Stimulated activated CD4-positive, alpha-beta T cell treated with anti-CD3 and anti-CD28 coated beads, Interleukin-1b, Interleukin-23, amount 100 ng/mL, for 48 hours (primary cell): ENCODE results near the gene THPO.

Experiments
- DNase-seq: peaks from one replicate; pipeline ENCODE4 v3.0.0-alpha.2; 2020

THPO gene

GRCh38 chr3:184384342-184384741 is 6.3 kb upstream of the THPO start:
- no peak for DNase-seq

GRCh38 chr3:184383033-184383740 is 5.2 kb upstream of the THPO start:
- DNase-seq: no peak

- DNase-seq: no peak
Measured at GRCh38 chr3:184382326-184383032, 4.5 kb upstream of the THPO start.

GRCh38 chr3:184381261-184382224 is 3.5 kb upstream of the THPO start:
- DNase-seq: no peak

DNA sequence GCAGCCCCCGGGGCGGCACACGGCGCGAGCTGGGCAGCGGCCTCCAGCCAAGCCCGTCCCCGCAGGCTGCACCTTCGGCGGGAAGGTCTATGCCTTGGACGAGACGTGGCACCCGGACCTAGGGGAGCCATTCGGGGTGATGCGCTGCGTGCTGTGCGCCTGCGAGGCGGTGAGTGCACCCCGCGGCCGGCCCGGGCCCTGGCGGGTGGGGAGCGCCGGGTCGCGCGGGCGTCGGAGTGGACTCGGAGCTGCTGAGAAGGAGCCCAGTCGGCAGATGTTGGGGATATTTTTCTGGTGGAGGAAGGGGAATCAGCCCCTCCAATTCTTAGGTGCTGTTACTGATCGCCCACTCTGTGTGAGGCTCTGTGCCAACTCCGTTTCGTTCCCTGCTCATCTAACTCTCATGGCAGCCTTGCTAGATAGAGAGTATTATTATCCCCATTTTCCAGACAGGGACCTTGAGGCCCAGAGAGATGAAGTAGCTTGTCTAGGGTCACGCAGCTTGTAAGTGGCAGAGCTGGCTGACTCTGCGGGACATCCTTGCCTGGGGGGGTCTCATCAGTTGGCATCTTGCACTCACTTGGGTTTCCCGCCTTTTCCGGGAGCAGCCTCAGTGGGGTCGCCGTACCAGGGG is 2.7 kb upstream of the THPO start:
- DNase-seq: no peak

GRCh38 chr3:184380185-184380626 is 2.2 kb upstream of the THPO start:
- DNase-seq: no peak

GRCh38 chr3:184379358-184380184 is 1.6 kb upstream of the THPO start, which contains the start of gene CHRD:
Gene CHRD (plus strand): TSS chr3:184380054. CDS start chr3:184380319, 265 bp downstream.
- no peak for DNase-seq

GRCh38 chr3:184378651-184379357 is 797 bp upstream of the THPO start:
- DNase-seq: no peak

DNA sequence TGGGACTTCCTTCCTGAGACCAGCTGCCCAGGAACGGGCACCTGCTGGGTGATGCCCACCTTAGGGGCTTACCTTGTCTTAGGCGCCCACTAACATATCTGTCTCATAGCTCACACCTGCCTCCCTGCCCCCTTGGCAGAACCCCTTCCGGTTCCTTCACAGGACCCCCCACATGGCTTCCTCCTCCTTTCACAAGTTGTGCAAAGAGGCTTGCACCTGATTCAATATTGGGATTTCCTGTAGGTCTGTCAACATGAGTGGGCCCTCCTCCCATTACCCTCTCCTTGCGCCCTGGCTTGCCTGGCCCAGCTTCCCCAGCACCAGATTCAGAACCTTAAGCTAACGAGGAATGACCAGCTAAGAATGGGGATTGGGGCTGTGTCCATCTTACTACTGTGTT is 633 bp downstream of the THPO start:
- DNase-seq: no peak

- DNase-seq: no peak
Measured at GRCh38 chr3:184375747-184376461, 2.1 kb downstream of the THPO start.

DNA sequence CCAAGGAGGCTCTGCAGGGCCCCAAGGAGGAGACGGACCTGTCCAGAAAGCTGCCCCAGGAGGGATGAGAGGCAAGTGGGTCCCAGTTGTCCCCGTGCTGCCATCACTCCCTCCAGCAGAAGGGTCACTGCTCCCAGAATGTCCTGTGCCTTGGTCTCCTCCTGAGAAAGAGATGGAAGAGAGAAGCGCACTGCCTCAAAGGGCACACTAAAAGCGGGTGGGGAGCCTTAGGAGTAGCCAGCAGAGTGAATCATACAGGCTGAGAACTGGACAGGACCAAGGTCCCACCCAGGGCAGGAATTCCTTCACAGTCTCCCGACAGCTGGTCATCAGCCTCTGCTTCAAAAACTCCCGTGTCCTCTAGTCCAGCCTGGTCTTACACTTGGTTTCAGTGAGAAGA is 4.6 kb downstream of the THPO start:
- DNase-seq: no peak

DNA sequence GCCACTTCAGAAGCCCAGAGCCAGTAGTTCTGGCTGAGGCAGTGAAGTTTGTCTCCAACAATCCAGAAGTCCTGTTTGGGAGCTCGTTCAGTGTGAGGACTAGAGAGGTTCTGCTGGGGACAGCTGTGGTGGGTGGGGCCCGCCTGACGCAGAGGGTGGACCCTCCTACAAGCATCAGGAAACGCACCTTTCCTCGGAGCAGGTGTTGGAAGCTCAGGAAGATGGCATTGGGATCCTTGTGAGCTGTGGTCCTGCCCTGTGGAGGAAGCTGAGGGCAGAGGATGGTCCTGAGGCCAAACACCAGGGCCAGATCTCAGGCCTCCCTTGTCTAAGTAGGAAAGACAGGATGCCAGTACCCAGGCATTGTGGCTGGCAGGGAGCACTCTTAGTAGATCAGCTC is 5.1 kb downstream of the THPO start:
- DNase-seq: no peak

DNA sequence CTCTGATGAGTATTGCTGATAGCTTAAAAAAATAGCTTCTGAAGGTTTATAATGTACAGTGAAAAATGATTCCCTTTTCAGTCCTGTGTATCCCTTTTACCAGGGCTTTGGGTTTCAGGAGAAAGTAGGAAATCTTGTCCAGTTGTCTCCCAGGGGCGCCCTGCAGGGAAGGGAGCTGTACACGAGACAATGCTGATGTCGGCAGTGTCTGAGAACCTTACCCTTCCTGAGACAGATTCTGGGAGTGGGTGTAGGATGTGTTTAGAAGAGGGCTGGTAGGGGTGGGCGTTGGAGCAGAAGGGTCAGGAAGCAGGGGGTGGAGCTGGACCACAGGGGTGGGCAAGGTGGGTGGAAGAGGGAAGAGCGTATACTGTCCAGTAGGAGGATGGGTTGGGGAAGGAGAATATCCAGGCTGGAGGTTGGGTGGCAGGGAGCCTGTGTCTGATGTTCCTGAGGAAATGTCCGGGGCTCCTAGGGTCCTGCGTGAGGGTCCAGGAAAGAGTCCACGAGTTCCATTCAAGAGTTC is 5.6 kb downstream of the THPO start:
- DNase-seq: no peak

- peak; percentile 70 for DNase-seq
Measured at GRCh38 chr3:184371570-184372018, 6.4 kb downstream of the THPO start.

- no peak for DNase-seq
Measured at GRCh38 chr3:184368586-184369183, 9.3 kb downstream of the THPO start.

DNA sequence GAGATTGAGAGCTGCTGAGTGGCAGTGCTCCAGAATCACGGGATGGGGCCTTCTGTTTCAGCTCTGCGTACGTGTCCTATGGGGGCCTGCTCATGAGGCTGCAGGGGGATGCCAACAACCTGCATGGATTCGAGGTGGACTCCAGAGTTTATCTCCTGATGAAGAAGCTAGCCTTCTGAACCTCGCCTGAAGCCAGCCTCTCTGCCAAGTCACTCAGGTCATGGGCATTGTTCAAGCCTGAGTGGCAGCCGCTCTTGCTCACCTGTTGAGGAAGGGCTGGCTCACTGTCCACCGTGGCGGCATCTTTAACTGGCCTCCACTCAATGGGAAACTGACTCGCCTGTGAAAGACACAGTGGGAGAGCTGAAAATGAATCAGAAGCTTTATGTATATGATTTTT is 9.9 kb downstream of the THPO start:
- no peak for DNase-seq

DNA sequence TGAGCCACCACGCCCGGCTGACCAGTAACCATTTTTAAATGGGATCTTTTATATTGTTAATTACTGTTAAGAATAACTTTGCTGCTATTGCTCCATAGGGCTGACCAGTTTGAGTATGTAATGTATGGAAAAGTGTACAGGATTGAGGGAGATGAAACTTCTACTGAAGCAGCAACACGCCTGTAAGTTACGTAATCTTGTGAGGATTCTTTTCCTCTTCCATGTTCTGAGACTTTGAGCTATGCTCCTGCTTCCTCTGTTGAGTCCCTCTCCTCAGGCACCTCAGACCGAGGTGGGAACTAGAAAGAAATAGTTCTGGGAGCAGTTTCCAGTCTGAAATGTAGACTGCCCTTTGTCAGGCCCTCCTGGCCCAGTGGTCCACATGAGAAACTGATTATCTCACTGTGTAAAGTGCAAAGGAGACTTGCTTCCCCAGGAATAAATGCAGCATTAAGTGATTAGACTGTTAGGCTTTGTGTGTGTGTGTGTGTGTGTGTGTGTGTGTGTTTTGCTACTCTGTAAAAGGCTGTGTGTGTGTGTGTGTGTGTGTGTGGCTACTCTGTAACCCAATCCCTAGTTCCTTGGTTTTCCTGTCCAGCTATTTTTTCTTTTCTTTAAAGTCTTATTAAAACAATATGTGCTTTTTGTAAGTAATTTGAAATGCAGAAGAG is 11.3 kb downstream of the THPO start:
- DNase-seq: no peak

- peak; percentile 97 for DNase-seq
Measured at GRCh38 chr3:184362668-184363546, 15.1 kb downstream of the THPO start.
